Measurements from ENCODE around the gene ADD2. TPM values are rescaled to one million over a fixed set of nuclear protein-coding genes. Genes with fewer than 3 reads are reported as not detected.
"Not testable (repeated sequence)": the region's sequence is repeated elsewhere in the genome, so short reads cannot be mapped to it uniquely, and the experiment has no call there.

Gene ADD2
- total RNA-seq, 1 donor from 2014 or later: 3.4 TPM

- intact Hi-C loops (cut with micrococcal nuclease): no loop called here
Observed at GRCh38 chr2:70645733-70646419, 122.1 kb downstream of the ADD2 start.

- intact Hi-C loops (cut with micrococcal nuclease): no loop called here
Observed at GRCh38 chr2:70643715-70644114, 124.3 kb downstream of the ADD2 start.

- intact Hi-C loops (cut with micrococcal nuclease): no loop called here
Observed at GRCh38 chr2:70641263-70641784, 126.7 kb downstream of the ADD2 start.

- intact Hi-C loops (cut with micrococcal nuclease): no loop called here
Observed at GRCh38 chr2:70639841-70640436, 128.1 kb downstream of the ADD2 start.

GRCh38 chr2:70638561-70638960 lies 129.4 kb downstream of the ADD2 start:
- intact Hi-C loops (cut with micrococcal nuclease): no loop called here

GRCh38 chr2:70633508-70633907 lies 134.5 kb downstream of the ADD2 start:
- intact Hi-C loops (cut with micrococcal nuclease): no loop called here

GRCh38 chr2:70632966-70633365 lies 135.0 kb downstream of the ADD2 start:
- intact Hi-C loops (cut with micrococcal nuclease): no loop called here

GRCh38 chr2:70632388-70632787 lies 135.6 kb downstream of the ADD2 start:
- intact Hi-C loops (cut with micrococcal nuclease): no loop called here

DNA sequence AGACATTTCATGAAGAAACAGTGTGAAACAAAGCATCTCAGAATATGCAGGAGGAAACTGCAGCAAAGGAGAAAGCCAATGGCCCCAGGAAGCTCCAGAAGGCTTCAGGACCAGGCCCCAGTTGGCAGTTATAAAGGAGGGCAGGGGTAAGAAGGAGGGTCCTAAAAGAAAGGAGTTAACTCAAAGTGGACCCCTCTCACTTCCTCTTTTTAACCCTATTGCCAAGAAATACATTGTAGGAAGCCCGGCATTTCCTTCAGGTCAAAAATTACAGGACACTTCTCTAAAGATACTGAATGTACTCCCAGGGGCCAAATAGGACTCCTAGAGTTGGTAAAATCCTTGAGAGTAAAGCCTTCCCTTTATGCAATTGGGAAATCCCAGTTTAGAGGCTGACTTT lies 137.2 kb downstream of the ADD2 start:
- intact Hi-C loops (cut with micrococcal nuclease): no loop called here

DNA sequence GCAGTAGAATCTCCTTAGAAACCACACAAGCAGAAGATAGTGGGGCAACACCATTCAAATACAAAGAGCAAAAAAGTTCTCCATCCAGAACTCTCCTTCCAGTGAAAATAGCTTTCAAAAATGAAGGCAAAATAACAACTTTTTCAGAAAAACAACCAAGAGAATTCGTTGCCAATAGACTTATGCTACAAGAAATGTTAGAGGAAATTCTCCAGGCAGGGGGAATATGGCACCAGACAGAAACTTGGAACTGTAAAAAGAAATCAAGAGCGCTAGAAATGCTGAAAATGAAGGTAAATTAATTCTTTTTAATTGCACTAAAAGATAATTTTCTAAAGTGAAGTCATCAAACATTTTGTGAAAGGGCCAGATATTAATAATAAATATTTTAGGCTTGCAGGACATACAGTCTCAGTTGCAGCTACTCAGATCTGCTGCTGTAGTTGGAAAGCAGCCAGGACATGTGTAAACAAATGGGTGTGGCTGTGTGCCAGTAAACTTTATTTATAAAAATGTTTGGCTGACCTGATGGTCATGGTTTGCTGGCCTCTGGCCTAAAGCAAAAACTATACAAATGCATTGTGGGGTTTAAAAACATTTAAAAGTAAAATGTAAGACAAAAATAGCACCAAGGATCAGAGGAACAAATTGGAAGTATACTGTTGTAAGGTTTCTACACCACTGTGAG lies 140.6 kb downstream of the ADD2 start:
- intact Hi-C loops (cut with micrococcal nuclease): no loop called here

DNA sequence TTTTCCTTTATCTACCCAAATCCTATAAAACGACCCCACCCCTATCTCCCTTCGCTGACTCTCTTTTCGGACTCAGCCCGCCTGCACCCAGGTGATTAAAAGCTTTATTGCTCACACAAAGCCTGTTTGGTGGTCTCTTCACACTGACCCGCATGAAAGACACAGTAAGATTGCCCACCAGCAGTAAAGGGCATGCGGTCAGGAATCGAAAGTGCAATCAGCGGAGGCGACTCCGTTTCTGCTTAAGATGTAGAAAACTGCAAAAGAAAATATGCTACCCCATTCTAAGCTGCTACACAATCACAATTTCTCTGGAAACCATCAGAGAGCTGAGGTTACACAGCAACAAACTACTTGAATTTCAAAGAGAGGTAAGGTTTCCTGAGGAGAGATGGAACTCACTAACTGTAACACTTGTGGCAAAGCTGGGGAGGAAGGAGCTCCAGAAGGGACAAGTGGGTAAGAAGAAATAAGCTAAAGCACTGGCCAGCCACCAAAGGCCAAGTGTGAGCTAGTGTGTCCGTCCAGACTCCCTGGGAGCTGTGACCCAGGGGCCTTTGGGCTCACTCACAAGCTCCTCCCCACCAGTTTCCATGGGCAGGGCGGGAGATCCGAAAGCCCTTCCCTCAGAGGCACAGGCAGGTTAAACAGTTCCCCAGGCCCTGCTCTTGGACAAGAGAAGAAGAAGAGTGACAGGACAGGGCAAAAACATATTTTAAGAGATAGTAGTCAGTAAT lies 141.6 kb downstream of the ADD2 start:
- intact Hi-C loops (cut with micrococcal nuclease): no loop called here

GRCh38 chr2:70621536-70621935 lies 146.5 kb downstream of the ADD2 start:
- intact Hi-C loops (cut with micrococcal nuclease): not testable (repeated sequence)

- intact Hi-C loops (cut with micrococcal nuclease): no loop called here
Observed at GRCh38 chr2:70620020-70620419, 148.0 kb downstream of the ADD2 start.

DNA sequence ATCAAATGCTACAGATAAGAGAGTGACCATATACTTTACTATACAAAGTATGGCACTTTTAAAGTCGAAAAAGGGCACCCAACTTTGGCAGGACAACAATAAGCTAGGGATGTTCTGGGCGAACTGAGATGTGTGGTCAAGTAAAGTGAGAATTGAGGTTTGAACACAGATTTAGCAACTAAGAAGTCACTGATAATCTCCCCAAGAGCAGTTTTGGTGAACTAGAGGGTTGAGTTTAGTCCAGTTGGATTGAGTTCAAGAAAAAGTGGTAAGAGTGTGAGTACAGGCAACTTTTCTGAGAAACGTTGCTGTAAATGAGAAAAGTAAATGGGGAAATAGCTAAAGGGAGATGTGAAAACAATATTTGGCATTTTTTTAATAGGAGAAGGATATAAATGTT lies 148.8 kb downstream of the ADD2 start:
- intact Hi-C loops (cut with micrococcal nuclease): loop anchor here (5.0 kb wide), 1 partner anchor 67 kb away; the partner anchor contains the start of gene TGFA

- intact Hi-C loops (cut with micrococcal nuclease): loop anchor here (5.0 kb wide), 1 partner anchor 64 kb away; the partner anchor contains the start of gene TGFA
Observed at GRCh38 chr2:70616168-70616694, 151.8 kb downstream of the ADD2 start.

- intact Hi-C loops (cut with micrococcal nuclease): loop anchor here (5.0 kb wide), 1 partner anchor 63 kb away; the partner anchor contains the start of gene TGFA
Observed at GRCh38 chr2:70615222-70615621, 152.8 kb downstream of the ADD2 start.

DNA sequence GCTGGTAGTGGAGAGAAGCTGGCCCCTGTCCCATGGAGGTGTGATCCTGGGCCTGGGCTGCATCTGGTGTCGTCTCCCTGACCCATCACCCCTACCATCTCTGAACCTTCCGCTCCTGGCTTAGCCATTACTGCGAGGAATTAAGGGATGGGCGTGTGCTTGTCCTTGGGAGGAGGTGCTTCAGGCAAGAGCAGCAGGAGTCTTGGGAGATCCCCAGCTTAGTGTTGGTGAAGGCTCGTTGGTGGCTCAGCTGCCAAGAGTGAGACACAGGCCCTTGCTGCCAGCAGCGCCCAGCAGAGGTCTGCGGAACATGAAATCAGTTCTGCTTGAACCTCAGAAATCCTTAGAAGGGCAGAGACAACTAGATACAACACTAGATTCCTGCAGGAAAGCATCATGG lies 154.5 kb downstream of the ADD2 start:
- intact Hi-C loops (cut with micrococcal nuclease): no loop called here

- intact Hi-C loops (cut with micrococcal nuclease): no loop called here
Observed at GRCh38 chr2:70612574-70612973, 155.4 kb downstream of the ADD2 start.

- intact Hi-C loops (cut with micrococcal nuclease): no loop called here
Observed at GRCh38 chr2:70608373-70608772, 159.6 kb downstream of the ADD2 start.

DNA sequence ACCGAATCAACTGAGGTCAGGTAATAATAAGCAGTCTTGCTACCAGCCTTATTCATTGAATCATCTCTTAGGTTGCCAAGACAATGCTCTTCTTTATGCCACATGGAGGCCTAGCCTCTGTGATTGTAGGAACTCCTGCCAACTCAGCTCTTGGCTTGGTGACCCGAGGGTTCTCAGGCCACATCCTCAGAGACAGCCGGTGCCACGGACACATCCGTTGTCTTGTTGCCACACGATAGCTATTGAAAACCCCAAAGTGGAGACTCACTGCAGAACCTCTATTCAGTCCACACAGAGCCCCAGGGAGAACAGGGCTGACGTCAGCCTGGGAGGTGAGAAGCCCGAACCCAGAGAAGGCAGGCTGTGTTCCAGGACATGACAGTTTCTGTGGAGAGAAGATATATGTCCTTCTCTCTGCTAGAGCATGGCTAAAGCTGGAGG lies 160.9 kb downstream of the ADD2 start:
- intact Hi-C loops (cut with micrococcal nuclease): no loop called here
